Stimulated activated CD4-positive, alpha-beta T cell treated with anti-CD3 and anti-CD28 coated beads, Interleukin-1b, Interleukin-23, amount 100 ng/mL, for 4 hours (primary cell): ENCODE measurements around the gene CRB1.

Source experiments
- DNase-seq, 2 donors: peaks; one replicate each; pipeline ENCODE4 v3.0.0-alpha.2; 2020; ENCODE audit warnings: low read depth in 2 of 2

Gene CRB1

GRCh38 chr1:197268012-197268411 is at the start of gene CRB1:
CRB1 (plus strand) TSS chr1:197268252; CDS start chr1:197268413, 161 bp downstream.
- DNase-seq = no peak

GRCh38 chr1:197218857-197219256 is 49.2 kb upstream of the CRB1 start:
- DNase-seq = no peak

GRCh38 chr1:197222025-197222685 is 45.9 kb upstream of the CRB1 start:
- DNase-seq = no peak

- DNase-seq = no peak
These were observed 45.3 kb upstream of the CRB1 start for GRCh38 chr1:197222780-197223179.

GRCh38 chr1:197224160-197224559 is 43.9 kb upstream of the CRB1 start:
- DNase-seq = no peak

GRCh38 chr1:197225611-197226010 is 42.4 kb upstream of the CRB1 start:
- no peak for DNase-seq

- no peak for DNase-seq
These were observed 33.5 kb upstream of the CRB1 start for GRCh38 chr1:197234581-197234980.

GRCh38 chr1:197235355-197235754 is 32.7 kb upstream of the CRB1 start:
- DNase-seq = no peak

- DNase-seq = no peak
These were observed 20.6 kb upstream of the CRB1 start for GRCh38 chr1:197247465-197247864.

GRCh38 chr1:197249324-197249723 is 18.7 kb upstream of the CRB1 start:
- no peak for DNase-seq

GRCh38 chr1:197250616-197251015 is 17.4 kb upstream of the CRB1 start:
- DNase-seq = no peak

- DNase-seq = no peak
These were observed 15.1 kb upstream of the CRB1 start for GRCh38 chr1:197252973-197253372.

GRCh38 chr1:197254866-197255265 is 13.2 kb upstream of the CRB1 start:
- DNase-seq = no peak

- DNase-seq = no peak
These were observed 3.0 kb upstream of the CRB1 start for GRCh38 chr1:197264936-197265567.

GRCh38 chr1:197269053-197269452 is 1.0 kb downstream of the CRB1 start:
- no peak for DNase-seq

GRCh38 chr1:197272791-197273190 is 4.7 kb downstream of the CRB1 start:
- no peak for DNase-seq

GRCh38 chr1:197277166-197277565 is 9.1 kb downstream of the CRB1 start:
- no peak for DNase-seq

- no peak for DNase-seq
These were observed 16.3 kb downstream of the CRB1 start for GRCh38 chr1:197284325-197284724.

- DNase-seq = no peak
These were observed 16.9 kb downstream of the CRB1 start for GRCh38 chr1:197284966-197285365.

GRCh38 chr1:197285526-197286205 is 17.6 kb downstream of the CRB1 start:
- no peak for DNase-seq

- no peak for DNase-seq
These were observed 18.6 kb downstream of the CRB1 start for GRCh38 chr1:197286634-197287033.

GRCh38 chr1:197287863-197288262 is 19.8 kb downstream of the CRB1 start:
- no peak for DNase-seq

- no peak for DNase-seq
These were observed 34.7 kb downstream of the CRB1 start for GRCh38 chr1:197302775-197303174.
